GM21825 (cell line): ENCODE results near the gene EXT2.

Source experiments
- ATAC-seq: cut with Tn5 transposase; IDR thresholded peaks from one replicate; pipeline ENCODE4 v1.9.1; 2021; ENCODE audit warnings: mild to moderate bottlenecking, moderate library complexity; ENCODE audit not compliant: unreplicated experiment

The EXT2 gene

GRCh38 chr11:44162004-44162403 lies 66.5 kb downstream of the EXT2 start:
- ATAC-seq: no peak

DNA sequence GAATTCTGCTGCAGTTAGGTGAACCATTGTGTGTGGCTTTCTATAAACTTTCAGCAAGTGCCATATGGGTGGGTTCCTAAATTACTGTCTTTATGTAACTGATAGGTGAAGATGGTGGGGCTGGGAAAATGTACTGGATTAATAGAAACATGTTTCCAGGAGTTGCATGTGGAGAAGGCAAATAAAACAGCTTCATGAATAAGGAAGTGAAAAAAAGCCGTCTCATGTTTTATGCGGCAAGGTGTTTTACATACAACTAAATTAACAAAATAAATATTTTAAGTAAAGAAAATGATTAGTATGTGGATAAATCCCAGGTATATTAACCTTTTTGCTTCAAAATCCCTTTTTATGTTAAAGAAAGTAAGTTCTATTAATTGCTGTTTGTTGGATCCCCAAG lies 67.2 kb downstream of the EXT2 start:
- no peak for ATAC-seq

GRCh38 chr11:44165432-44165831 lies 70.0 kb downstream of the EXT2 start:
- no peak for ATAC-seq

GRCh38 chr11:44167046-44167445 lies 71.6 kb downstream of the EXT2 start:
- no peak for ATAC-seq

GRCh38 chr11:44171518-44171917 lies 76.0 kb downstream of the EXT2 start:
- ATAC-seq: no peak

- ATAC-seq: no peak
Observed at GRCh38 chr11:44172966-44173365, 77.5 kb downstream of the EXT2 start.

GRCh38 chr11:44174842-44175241 lies 79.4 kb downstream of the EXT2 start:
- ATAC-seq: no peak

- ATAC-seq: no peak
Observed at GRCh38 chr11:44176546-44177213, 81.2 kb downstream of the EXT2 start.

DNA sequence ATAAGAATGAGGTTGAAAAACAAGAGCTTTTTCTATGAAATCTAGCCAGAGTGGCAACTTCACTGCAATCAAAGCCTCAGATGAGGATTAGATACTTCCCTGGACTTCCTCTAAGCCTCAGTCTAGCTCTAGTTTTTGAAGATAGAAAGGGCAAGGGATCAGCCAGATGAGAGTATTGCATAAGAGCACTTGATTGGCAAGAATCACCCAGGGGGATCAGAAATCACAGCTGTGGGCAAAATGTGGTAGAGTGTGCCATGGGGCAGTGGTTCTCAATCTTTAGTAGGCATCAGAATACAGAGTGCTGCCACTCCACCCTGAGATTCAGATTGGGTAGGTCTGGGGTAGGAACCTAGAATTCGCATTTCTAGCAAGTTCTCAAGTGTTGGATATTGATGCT lies 82.4 kb downstream of the EXT2 start:
- ATAC-seq: no peak

DNA sequence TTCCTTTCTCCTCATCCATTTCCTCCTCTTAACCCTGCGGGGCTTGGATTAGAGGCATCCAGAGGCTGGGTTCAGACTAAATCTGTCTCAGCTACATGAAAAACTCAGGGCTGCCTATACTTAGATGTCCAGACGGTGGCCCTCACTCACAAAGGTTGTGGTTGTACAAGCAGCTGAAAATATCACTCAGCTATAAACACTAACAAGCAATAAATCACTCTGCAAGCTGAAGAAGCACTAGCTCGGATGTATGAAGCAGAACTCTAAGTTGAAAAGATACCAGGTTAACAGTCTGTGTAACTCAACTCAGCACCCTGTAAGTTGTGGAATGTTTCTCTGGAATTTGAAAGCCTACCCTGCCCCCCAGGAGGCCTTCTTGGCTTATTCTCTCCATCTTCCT lies 82.9 kb downstream of the EXT2 start:
- no peak for ATAC-seq

- ATAC-seq: no peak
Observed at GRCh38 chr11:44179173-44179572, 83.7 kb downstream of the EXT2 start.

- no peak for ATAC-seq
Observed at GRCh38 chr11:44180107-44180506, 84.6 kb downstream of the EXT2 start.

- no peak for ATAC-seq
Observed at GRCh38 chr11:44185522-44185921, 90.0 kb downstream of the EXT2 start.

DNA sequence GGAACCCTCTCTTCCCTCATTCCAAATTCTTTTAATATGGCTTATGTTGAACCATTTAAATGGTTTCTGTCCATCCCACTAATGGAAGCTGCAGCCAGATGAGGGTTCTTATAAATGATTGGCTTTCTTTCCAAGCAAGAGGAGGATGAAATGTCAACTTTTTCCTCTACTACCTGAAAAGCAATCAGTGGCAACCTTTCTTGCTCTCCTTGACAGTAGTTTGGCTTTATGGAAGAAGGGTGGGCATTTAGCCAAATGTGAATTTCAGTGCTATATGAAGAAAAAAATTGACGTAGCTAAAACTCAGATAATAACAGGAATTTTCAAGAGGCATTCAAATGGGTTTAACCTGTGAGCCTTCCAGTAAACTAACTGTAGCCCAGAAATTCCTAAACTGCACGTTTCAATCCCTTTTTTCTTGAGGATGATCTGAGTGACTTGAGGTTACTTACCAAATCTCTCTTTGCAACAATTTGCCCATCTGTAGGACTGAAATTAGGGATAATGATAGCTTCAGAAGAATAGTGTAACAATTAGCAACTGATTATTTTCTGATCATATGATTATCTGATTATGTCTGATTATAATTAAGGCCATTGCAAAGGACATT lies 90.9 kb downstream of the EXT2 start:
- no peak for ATAC-seq

DNA sequence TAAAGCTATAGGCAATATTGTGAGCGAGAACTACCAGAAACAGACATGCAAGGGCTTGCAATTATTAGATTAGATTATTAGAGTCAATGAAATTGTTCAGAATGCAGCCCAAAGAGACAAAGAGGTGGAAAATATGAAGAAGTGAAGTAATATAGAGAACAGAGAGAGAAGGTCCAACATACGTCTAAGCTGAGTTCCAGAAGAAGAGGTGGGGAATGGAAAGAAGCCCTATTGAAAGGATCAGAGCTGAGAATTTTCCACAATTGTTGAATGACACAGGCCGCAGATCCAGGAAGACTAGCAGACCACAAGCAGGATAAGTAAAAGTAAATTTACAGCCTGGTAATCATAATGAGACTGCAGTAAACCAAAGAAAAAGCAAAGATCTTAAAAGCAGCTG lies 93.2 kb downstream of the EXT2 start:
- ATAC-seq: no peak

GRCh38 chr11:44189986-44190882 lies 94.8 kb downstream of the EXT2 start:
- no peak for ATAC-seq

DNA sequence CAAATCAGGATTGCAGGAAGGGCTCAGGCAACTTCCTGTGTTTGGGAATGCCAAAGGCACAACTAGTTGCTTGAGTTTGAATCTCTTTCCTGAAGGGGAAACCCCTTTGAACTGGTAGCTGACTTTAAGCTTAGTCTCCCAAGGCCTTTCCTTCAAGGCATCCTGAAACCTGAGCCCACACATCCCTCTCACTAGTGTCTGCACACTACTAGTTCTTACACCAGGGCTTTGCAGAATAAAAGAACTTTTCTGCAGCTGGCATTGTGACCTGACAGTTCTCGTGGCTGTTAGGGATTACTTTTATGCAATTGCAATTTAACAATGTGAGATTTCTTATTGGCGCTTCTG lies 95.4 kb downstream of the EXT2 start:
- no peak for ATAC-seq

GRCh38 chr11:44191322-44192016 lies 96.0 kb downstream of the EXT2 start:
- ATAC-seq: no peak

- ATAC-seq: no peak
Observed at GRCh38 chr11:44192017-44192385, 96.5 kb downstream of the EXT2 start.

DNA sequence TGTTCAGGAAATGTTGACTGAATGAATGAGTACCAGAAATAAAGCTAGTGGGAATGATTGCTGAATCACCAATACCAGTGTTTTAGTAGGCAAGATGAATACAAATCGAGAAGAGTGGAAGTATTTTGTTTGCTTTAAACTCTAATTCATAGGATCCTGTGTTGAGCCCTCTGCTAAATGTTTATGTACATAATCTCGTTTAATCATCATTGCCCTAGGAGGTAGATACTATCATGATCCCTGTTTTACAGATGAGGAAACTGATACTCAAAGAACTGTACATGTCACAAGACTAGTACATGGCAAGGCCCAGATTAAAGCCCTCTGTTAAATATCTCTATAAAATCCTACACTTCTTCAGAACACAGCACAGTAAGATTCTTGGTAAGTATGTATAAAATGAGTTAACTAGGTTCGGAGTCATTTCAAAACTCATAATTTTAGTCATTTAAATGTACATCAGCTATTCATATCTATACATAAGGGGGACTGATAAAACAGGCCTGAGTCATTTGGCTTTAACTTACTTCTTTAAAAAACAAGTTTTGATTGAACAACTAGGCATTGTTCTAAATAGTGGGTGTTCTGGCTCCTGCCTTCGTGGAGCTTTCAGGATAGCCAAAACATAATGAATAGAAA lies 97.1 kb downstream of the EXT2 start:
- ATAC-seq: no peak

GRCh38 chr11:44193856-44194255 lies 98.4 kb downstream of the EXT2 start:
- ATAC-seq: no peak
